Measurements from ENCODE around the gene RPL36A.

The RPL36A gene

DNA sequence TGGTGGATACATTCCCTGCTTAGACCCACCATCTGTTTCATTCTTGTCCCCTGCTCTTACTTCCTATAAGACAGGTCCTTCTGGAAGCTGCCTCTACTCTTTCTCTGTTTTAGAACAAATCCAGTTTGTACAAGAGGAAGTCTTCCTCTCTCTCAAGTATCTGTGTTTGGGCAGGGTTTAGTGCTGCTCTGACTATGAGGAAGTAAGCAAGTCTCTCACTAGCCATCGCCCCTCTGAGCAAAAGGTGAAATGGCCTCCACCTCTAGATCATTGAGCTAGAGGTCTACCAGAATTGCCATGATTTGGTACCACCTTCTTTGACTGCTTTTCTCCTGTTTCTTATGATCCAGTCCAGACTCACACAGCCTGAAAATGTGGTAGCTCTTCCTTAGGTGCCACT is 13.3 kb upstream of the RPL36A start:
- Histone ChIP-seq H3K9ac (ENCODE audit: insufficient read length, low read depth) (no peak overlapping the region), H3K36me3 (ENCODE audit: insufficient read depth, insufficient read length, low read length) (no peaks in the 10 kb centered on the region), H3K4me1 (ENCODE audit: insufficient read depth, insufficient read length) (no peaks in the 10 kb centered on the region), H3K4me3 (ENCODE audit: insufficient read length, low read depth) (no peak overlapping the region), H3K27me3 (ENCODE audit: insufficient read depth, insufficient read length) (no peaks in the 10 kb centered on the region), H3K9me3 (ENCODE audit: insufficient read depth, low read length) (no peaks in the 10 kb centered on the region)
- TF ChIP-seq ZNF274 (IDR thresholded peaks at IDR 0.05; ENCODE audit: low read depth, low read length): no peak
- no peak for TF ChIP-seq SUZ12 (IDR thresholded peaks at IDR 0.05; ENCODE audit: extremely low read depth, insufficient read depth, insufficient read length)
- TF ChIP-seq YY1 (IDR thresholded peaks at IDR 0.05; ENCODE audit: insufficient read depth, insufficient read length): no peak
- DNase-seq (ENCODE audit: low read depth, low spot score): no peak

DNA sequence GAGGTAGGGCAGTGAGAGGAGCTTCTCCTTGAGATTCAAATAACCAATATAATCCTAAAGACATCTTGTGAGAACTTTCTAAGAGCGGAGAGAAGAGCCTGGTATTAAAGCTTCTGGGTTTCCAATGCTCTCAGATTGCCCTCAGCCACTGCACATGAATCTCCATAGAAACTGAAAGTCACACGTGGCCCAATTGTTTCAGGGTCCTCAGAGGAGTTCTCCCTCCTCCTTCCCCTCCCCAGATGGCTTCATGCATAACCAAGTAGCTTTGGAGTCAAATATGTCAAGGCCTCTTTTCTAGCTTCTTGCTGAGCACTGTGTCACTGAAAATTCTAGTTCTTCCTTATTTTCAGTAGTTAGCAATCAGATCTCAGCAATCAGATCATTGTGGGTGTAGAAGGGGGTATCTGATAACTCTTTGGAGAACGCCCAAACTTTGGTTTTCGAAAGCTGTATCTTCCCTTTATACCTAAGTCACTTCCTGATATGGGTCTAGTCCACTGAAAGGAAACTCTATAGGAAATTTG is 7.1 kb upstream of the RPL36A start:
- TF ChIP-seq YY1 (IDR thresholded peaks at IDR 0.05; ENCODE audit: insufficient read depth, insufficient read length): no peak
- no peak for TF ChIP-seq ZNF274 (IDR thresholded peaks at IDR 0.05; ENCODE audit: low read depth, low read length)
- TF ChIP-seq SUZ12 (IDR thresholded peaks at IDR 0.05; ENCODE audit: extremely low read depth, insufficient read depth, insufficient read length): no peak
- DNase-seq (ENCODE audit: low read depth, low spot score): no peak
- no peak overlapping the region for H3K4me3 ChIP-seq (ENCODE audit: insufficient read length, low read depth)
- H3K4me1 ChIP-seq (ENCODE audit: insufficient read depth, insufficient read length): peaks cover 3% of the 10 kb centered on the region
- H3K9me3 ChIP-seq (ENCODE audit: insufficient read depth, low read length): no peaks in the 10 kb centered on the region
- H3K36me3 ChIP-seq (ENCODE audit: insufficient read depth, insufficient read length, low read length): no peaks in the 10 kb centered on the region
- no peak overlapping the region for H3K9ac ChIP-seq (ENCODE audit: insufficient read length, low read depth)
- H3K27me3 ChIP-seq (ENCODE audit: insufficient read depth, insufficient read length): no peaks in the 10 kb centered on the region

DNA sequence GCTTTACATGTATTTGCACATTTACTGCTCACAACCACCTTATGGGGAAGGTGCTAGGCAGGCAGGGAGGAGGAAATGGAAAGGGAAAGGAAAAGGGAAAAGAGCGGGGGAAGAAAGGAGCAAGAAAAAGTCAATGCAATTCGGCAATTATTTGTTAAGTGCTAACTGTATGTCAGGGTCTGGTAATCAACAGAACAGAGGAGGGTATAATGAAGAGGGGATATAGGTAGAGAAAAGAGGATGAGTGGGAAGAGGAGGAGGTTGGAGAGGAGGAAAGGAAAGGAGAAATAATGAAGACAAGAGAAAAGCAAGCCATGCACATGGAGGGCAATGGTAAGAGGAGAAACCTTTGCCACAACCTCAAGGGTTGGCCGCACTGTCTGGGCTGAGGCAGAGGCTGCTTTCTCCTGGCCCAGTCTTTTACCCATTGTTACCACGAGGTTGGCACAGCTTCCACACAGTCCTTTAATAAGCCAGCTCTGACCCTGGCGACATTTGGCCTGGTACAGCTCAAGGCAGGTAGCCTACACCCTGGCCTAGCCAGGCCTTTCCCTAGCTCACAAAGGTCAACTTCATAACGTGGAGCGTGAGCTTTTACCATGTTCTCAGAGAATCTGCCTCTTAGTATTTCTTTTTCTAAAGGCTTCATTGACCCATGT is 5.7 kb upstream of the RPL36A start:
- TF ChIP-seq SUZ12 (IDR thresholded peaks at IDR 0.05; ENCODE audit: extremely low read depth, insufficient read depth, insufficient read length) (no peak), YY1 (IDR thresholded peaks at IDR 0.05; ENCODE audit: insufficient read depth, insufficient read length) (no peak), ZNF274 (IDR thresholded peaks at IDR 0.05; ENCODE audit: low read depth, low read length) (no peak)
- H3K4me3 ChIP-seq (ENCODE audit: insufficient read length, low read depth): no peak overlapping the region
- no peaks in the 10 kb centered on the region for H3K9me3 ChIP-seq (ENCODE audit: insufficient read depth, low read length)
- H3K4me1 ChIP-seq (ENCODE audit: insufficient read depth, insufficient read length): peaks cover 3% of the 10 kb centered on the region
- H3K9ac ChIP-seq (ENCODE audit: insufficient read length, low read depth): no peak overlapping the region
- H3K27me3 ChIP-seq (ENCODE audit: insufficient read depth, insufficient read length): no peaks in the 10 kb centered on the region
- H3K36me3 ChIP-seq (ENCODE audit: insufficient read depth, insufficient read length, low read length): no peaks in the 10 kb centered on the region
- no peak for DNase-seq (ENCODE audit: low read depth, low spot score)

DNA sequence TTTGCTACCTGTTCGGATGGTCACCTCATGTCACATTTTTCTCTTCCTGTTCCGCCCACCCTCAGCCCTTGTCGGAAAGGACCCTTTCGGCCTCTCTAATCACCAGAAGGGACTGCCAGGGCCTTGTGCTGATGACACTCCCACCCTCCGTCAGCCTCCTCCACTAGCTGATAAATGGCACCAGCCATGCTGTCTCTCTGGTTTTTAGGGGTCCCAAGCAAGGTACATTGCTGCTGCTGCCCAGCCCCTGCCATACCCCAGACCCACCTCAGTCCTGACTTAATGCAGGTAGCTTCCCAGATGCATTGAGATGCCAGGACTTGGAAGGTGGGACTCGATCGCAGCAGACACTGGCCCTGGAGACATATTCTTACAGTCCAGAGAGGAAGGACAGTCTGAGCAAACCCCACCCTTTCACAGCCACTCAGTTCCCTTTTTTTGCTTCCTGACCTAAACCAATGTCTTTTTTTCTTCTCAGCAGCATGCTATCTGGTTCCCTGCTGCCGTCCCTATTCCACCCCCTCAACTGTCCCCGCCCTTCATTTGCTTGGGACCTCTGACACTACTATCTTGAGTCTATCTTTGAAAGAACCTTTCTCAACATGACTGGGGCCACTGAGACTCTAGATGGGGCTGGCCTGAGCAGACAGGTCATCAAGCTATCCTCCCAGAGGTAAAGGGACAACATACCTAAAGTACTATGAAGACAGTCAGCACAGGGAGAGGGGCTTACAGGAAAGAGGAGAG is 4.8 kb upstream of the RPL36A start, which contains the start of gene BTK:
Gene BTK (minus strand): TSS at position 397 of the 747 bp plus-strand sequence. CDS start 10,907 bp downstream, outside the sequence.
- Histone ChIP-seq H3K9me3 (ENCODE audit: insufficient read depth, low read length) (no peaks in the 10 kb centered on the region), H3K4me1 (ENCODE audit: insufficient read depth, insufficient read length) (peaks cover 3% of the 10 kb centered on the region), H3K27me3 (ENCODE audit: insufficient read depth, insufficient read length) (no peaks in the 10 kb centered on the region), H3K4me3 (ENCODE audit: insufficient read length, low read depth) (no peak within 1 kb of the TSS), H3K9ac (ENCODE audit: insufficient read length, low read depth) (no peak within 1 kb of the TSS), H3K36me3 (ENCODE audit: insufficient read depth, insufficient read length, low read length) (no peaks in the 10 kb centered on the region)
- TF ChIP-seq YY1 (IDR thresholded peaks at IDR 0.05; ENCODE audit: insufficient read depth, insufficient read length) (no peak), ZNF274 (IDR thresholded peaks at IDR 0.05; ENCODE audit: low read depth, low read length) (no peak), SUZ12 (IDR thresholded peaks at IDR 0.05; ENCODE audit: extremely low read depth, insufficient read depth, insufficient read length) (no peak)
- no peak for DNase-seq (ENCODE audit: low read depth, low spot score)

DNA sequence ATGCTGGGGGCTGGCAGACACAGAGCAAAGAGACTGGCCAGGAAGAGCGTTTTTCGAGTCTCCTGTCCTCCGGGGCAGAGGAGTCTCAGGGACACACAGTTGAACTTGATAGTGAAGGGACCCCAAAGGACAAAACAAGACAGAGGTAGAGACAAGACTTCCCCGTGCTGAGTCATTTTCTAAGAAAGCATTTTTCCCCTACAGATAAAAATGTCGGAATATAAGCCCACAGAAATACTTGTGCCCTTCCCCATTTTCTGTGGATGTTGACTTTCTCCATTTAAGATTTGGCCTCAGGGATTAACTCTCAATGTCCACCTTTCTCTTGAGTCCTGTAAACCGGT is 4.3 kb upstream of the RPL36A start:
- H3K4me1 ChIP-seq (ENCODE audit: insufficient read depth, insufficient read length): peaks cover 3% of the 10 kb centered on the region
- H3K27me3 ChIP-seq (ENCODE audit: insufficient read depth, insufficient read length): no peaks in the 10 kb centered on the region
- H3K9ac ChIP-seq (ENCODE audit: insufficient read length, low read depth): no peak overlapping the region
- H3K4me3 ChIP-seq (ENCODE audit: insufficient read length, low read depth): no peak overlapping the region
- DNase-seq (ENCODE audit: low read depth, low spot score): no peak
- no peaks in the 10 kb centered on the region for H3K9me3 ChIP-seq (ENCODE audit: insufficient read depth, low read length)
- H3K36me3 ChIP-seq (ENCODE audit: insufficient read depth, insufficient read length, low read length): peaks cover 5% of the 10 kb centered on the region
- TF ChIP-seq YY1 (IDR thresholded peaks at IDR 0.05; ENCODE audit: insufficient read depth, insufficient read length) (no peak), SUZ12 (IDR thresholded peaks at IDR 0.05; ENCODE audit: extremely low read depth, insufficient read depth, insufficient read length) (no peak), ZNF274 (IDR thresholded peaks at IDR 0.05; ENCODE audit: low read depth, low read length) (no peak)

DNA sequence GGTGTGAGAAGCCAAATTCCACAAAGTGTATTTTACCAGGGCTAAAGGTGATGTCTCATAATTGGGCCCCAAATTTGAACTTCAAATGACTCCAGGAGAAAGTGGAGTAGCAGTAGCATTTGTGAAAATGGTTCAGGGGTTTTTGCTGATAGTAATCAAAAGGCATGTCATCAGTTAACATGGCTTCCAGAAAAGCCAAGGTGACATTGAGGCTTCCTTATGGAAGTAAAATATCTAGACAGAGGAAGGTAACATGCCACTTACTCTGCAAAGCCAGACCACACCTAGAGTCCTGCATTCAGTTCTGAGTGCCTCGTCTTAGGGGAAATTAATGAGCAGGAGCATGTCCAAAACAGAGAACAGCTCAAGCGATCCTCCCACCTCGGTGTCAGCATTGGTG is 2.2 kb upstream of the RPL36A start:
- H3K9me3 ChIP-seq (ENCODE audit: insufficient read depth, low read length): no peaks in the 10 kb centered on the region
- TF ChIP-seq SUZ12 (IDR thresholded peaks at IDR 0.05; ENCODE audit: extremely low read depth, insufficient read depth, insufficient read length) (no peak), ZNF274 (IDR thresholded peaks at IDR 0.05; ENCODE audit: low read depth, low read length) (no peak), YY1 (IDR thresholded peaks at IDR 0.05; ENCODE audit: insufficient read depth, insufficient read length) (no peak)
- H3K4me3 ChIP-seq (ENCODE audit: insufficient read length, low read depth): no peak overlapping the region
- DNase-seq (ENCODE audit: low read depth, low spot score): no peak
- H3K36me3 ChIP-seq (ENCODE audit: insufficient read depth, insufficient read length, low read length): peaks cover 25% of the 10 kb centered on the region
- H3K4me1 ChIP-seq (ENCODE audit: insufficient read depth, insufficient read length): peaks cover 3% of the 10 kb centered on the region
- H3K27me3 ChIP-seq (ENCODE audit: insufficient read depth, insufficient read length): no peaks in the 10 kb centered on the region
- H3K9ac ChIP-seq (ENCODE audit: insufficient read length, low read depth): no peak overlapping the region

DNA sequence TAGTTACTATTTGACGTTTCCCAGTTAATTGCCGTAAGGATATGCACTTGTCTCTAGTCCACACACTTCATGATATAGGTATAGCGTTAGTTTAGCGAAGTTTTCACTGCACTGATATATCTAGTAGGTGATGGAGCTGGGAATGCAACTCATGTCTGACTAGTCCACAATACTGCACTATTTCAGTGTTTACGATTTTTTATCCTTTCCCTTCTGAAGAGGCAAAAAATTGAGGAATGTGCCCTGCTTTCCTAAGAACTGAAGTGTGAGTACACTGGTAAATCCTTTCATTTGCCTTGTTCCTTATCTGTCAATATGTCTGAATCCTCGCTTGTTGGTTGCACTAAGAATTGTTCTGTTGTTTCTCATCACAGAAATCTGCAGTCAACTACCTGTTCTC is 1.0 kb downstream of the RPL36A start:
- Histone ChIP-seq H3K4me1 (ENCODE audit: insufficient read depth, insufficient read length) (peaks cover under 1% of the 10 kb centered on the region), H3K27me3 (ENCODE audit: insufficient read depth, insufficient read length) (no peaks in the 10 kb centered on the region), H3K36me3 (ENCODE audit: insufficient read depth, insufficient read length, low read length) (peaks cover 46% of the 10 kb centered on the region), H3K9me3 (ENCODE audit: insufficient read depth, low read length) (no peaks in the 10 kb centered on the region), H3K4me3 (ENCODE audit: insufficient read length, low read depth) (peak overlapping the region; percentile 97), H3K9ac (ENCODE audit: insufficient read length, low read depth) (peak overlapping the region; percentile 99)
- TF ChIP-seq YY1 (IDR thresholded peaks at IDR 0.05; ENCODE audit: insufficient read depth, insufficient read length) (no peak), SUZ12 (IDR thresholded peaks at IDR 0.05; ENCODE audit: extremely low read depth, insufficient read depth, insufficient read length) (no peak), ZNF274 (IDR thresholded peaks at IDR 0.05; ENCODE audit: low read depth, low read length) (no peak)
- DNase-seq (ENCODE audit: low read depth, low spot score): no peak
